Measurements from ENCODE around the gene SPOP. TPM values are rescaled to one million over a fixed set of nuclear protein-coding genes. Genes with fewer than 3 reads are reported as not detected.

Gene SPOP
- total RNA-seq = 42.5 and 47.6 TPM in 2 replicates

GRCh38 chr17:49677933-49678847 lies at the start of gene SPOP:
Gene SPOP (minus strand): TSS chr17:49678097. CDS start chr17:49622810, 55,287 bp downstream.

GRCh38 chr17:49707608-49708514 lies 30.0 kb upstream of the SPOP start, which contains the start of gene SLC35B1:
Gene SLC35B1 (minus strand): TSS chr17:49707964. CDS start chr17:49707833, 131 bp downstream.

GRCh38 chr17:49575679-49576087 lies 102.2 kb downstream of the SPOP start, which contains the start of gene NXPH3:
Gene NXPH3 (plus strand): TSS chr17:49575871. CDS start chr17:49576220, 349 bp downstream.

Other genes starting within 250 kb of the SPOP start
- gene NGFR, start 182.8 kb downstream of the SPOP start, total RNA-seq = 0.16 and 0.26 TPM in 2 replicates
- gene NXPH3, start 102.2 kb downstream of the SPOP start, total RNA-seq = 0.13 and 0.88 TPM in 2 replicates
- 65.2 and 75.0 TPM in 2 replicates for gene SLC35B1, start 29.9 kb upstream of the SPOP start, total RNA-seq
- 5.4 and 6.1 TPM in 2 replicates for gene FAM117A, start 86.0 kb upstream of the SPOP start, total RNA-seq
- gene KAT7, start 110.6 kb upstream of the SPOP start, total RNA-seq = 19.9 and 20.9 TPM in 2 replicates
- not detected in 2 replicates for gene TAC4, start 170.0 kb upstream of the SPOP start, total RNA-seq

Measured in epithelial cell of alveolus of lung (primary cell).